Raji (cell line): Measurements from ENCODE around the gene PSMB3.

Experiments
- POLR2A ChIP-seq: IDR thresholded peaks from 2 replicates; pipeline ENCODE4 v1.6.1; 2011; ENCODE audit warnings: low read depth, low read length, control low read depth; ENCODE audit not compliant: insufficient read depth

Gene PSMB3

DNA sequence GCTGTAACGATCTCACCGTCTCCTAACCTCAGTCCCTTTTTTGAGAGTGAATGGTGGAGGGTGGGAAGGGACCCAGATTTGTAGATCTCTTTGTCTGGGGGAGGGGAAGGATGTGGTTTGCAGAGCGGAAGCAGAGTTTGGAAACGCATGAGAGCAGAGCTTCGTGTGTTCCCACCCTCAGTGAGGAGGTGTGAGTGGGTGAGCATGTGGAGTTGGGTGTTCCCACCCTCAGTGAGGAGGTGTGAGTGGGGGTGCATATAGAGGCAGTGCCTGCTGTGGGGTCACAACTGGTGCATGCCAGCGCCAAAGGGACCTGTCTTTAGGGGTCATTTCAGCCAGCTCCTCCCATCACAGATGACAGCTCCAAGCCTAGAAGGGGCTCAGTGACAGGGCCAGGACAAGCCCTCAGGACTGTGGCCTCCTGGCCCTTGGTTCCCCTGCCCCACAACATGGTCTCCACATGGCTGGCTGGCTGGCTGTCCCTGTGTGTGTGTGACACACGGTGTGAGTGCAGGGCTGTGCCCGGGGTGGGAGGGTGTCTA is 24.2 kb upstream of the PSMB3 start:
- TF ChIP-seq POLR2A, result 0 out of 2 replicates have a peak, but pooled peaks have one; percentile 13

DNA sequence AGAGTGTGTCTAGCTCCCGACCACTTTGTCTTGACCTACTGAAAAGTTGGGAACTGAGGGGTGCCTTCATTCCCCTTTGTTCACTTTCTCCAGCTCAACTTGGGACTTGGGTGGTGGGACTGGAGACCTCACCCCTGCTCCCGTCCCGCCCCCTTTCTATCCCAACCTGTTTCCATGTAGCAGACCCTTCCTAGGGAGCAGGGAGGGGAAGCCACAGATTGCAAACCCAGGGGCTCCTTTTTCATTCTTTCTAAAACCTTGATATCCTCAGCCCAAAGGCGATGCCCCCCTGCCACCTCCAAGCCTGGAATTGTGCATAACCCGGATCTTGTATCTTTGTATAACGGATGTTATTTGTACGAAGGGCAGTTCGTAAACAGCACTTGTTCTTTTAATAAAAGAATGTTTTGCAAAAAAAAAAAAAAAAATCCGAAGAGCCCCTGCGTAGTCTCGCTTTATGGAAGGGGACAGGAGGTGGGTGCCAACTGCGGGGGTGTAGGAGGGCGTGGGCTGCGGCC is 23.1 kb upstream of the PSMB3 start:
- TF ChIP-seq POLR2A, result no peak

DNA sequence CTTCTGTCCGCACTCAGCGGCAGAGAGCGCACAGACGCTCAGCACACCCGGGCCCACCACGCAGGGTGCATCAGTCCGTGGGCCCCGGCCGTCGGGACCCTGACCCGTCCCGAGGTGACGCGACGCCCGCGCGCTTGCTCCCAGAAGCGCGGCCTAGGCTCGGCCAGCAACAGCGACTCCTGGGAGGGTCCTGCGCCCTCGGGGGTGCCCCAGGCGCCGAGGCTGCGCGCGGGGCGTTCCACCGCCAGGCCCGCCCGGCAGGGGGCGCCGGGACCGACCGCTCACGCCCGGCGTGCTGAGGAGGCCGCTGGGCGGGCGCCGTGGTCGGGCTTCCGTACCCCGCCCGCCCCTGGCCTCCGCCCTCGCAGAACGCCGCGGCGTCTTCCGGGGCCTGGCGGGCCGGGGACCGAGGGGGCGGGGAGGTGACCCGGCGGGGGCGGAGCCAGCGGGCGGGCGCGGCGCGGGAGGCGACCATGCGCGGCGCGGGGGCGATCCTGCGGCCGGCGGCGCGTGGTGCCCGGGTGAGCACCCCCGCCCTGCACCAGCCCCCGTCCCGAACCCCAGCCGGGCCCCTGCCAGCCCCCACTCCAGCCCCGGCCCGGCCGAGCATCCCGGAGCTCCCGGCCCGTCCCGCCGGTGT is 22.5 kb upstream of the PSMB3 start, which contains the start of gene CISD3:
CISD3 (plus strand) TSS at position 456 of the 640 bp plus-strand sequence; CDS start at position 474, 18 bp downstream.
- TF ChIP-seq POLR2A, result peak; percentile 54

DNA sequence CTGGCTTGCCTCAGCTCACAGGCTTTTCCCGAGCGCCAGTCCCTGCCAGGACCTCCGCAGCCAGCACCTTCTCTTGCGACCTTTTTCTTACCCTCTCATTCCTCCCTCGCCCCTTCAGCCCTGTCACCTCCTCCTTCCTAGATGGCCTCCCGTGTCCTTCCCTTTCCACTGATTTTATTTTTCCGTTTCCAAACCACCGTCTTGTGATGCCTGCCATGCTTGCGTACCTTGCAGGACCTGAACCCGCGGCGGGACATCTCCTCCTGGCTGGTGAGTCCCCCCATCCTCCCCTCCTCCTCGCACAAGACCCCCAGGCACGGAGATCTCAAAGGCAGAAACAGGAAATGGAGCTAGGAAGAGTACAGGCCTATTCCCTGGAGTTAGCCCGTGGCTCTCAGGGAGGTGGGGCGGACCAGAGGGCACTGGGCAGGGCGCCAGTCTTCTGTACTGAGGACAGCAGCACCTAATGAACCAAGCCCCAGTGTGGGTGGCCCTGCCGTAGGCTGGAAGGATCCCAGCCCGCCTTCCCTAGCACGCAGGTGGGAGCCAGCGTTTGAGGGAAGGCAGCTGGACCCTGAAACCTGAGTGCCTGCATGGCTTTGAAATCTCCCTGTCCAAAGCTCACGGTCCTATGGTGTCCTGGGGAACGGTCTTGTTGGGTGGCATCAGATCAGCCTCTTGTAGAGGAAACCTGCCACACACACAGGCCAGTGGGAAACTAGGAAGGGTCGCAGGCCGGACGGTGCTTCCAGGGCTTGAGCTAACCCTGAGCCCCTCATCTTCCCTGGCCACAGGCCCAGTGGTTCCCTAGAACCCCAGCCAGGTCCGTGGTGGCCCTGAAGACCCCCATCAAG is 21.8 kb upstream of the PSMB3 start:
- no peak for TF ChIP-seq POLR2A

DNA sequence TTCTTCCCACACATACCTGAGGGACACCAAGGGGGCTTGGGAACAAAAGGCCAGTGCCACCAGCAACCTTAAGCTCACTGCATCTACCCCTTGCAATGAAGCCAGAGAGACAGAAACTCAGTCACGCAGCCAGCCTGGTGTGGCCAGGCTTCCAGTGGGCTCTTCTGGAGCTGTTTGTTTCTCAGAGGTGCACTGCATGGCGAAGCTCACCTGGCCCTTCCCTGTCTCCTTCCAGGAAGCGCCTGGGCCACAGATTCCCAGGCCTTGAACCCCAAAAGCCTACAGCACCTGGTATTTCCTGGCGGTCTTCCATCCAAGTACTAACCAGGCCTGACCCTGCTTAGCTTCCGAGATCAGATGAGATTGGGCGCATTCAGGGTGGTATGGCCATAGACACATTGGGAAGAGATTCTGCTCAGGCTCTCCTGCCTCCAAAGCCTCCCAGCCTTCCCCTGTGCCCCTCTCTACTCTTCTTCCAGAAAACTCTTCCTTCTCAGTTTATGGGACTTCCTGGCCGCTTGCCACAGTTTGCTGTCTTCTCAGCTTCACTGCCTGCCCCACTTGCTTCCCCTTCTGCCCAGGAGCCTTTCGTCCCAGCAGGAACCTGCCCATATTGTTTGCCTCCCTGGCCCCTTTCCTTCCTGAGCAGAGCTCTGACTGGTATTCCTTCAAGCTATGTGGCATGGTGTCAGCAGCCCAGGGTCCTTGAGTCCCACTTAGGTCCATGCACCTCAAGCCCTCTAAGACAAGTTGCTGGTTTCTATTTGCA is 20.8 kb upstream of the PSMB3 start:
- no peak for TF ChIP-seq POLR2A

DNA sequence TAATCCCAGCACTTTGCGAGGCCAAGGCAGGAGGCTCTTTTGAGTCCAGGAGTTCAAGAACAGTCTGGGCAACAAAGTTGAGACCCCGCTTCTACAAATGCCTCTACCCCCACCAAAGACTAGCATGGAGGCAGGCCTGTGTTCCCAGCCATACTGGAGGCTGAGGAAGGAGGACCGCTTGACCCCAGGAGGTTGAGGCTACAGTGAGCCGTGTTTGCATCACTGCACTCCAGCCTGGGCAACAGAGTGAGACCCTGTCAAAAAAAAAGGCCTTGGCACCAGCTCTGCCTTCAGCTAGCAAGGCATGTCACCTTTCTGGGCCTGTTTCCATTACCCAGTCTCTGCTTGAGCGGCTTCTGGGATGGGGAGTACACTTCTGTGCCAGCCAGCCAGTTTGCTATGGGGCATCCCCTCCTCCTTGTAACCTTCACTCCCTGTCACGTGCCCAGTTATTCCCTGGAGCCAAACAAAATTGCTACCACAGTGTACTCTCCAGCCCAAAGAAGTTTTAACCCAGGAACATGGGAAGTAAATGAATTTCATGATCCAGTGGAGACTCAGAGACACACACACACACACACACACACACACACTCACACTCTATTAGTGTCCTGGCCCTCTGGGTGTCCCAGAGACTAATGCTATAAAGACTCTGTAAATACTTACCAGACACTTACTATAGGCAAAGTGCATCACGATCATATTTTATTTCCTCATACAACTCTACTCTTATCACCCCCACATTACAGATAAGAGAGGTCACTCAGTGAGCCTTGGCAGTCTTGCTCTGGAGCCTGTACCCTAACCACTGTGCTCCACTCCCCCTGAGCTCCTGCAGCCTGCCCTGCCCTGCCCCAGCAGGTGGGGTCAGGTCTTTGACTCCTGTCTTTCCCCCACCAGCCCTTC is 19.9 kb upstream of the PSMB3 start:
- no peak for TF ChIP-seq POLR2A

DNA sequence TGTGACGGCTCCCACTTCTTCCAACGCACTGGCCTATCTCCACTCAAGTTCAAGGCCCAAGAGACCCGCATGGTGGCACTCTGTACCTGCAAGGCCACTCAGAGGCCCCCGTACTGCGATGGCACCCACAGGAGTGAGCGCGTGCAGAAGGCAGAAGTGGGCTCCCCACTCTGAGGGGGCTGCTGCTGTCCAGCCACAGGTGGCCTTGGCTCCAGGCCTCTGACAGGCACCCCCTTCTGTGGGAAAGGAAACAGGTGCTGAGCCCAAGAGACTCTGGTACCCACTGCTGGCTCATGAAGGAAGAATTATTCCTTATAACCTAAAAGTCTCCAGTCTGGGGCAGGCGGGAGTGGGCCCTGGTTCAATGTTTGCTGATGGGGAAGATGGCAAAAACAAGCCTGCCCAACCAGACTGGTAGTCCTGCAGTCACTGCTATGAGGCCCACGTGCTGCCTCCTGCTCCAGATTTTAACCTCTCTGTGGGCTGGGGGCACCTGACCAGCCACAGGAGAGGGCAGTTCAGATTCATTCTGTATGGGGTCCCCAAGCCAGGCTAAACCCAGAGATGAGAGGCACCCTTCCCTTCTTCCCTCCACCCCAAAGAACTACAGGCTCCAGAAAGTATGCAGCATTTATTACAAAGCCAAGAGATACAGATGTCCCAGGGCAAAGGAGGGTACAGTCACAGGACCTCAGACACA is 19.1 kb upstream of the PSMB3 start:
- 0 out of 2 replicates have a peak, but pooled peaks have one; percentile 10 for TF ChIP-seq POLR2A

DNA sequence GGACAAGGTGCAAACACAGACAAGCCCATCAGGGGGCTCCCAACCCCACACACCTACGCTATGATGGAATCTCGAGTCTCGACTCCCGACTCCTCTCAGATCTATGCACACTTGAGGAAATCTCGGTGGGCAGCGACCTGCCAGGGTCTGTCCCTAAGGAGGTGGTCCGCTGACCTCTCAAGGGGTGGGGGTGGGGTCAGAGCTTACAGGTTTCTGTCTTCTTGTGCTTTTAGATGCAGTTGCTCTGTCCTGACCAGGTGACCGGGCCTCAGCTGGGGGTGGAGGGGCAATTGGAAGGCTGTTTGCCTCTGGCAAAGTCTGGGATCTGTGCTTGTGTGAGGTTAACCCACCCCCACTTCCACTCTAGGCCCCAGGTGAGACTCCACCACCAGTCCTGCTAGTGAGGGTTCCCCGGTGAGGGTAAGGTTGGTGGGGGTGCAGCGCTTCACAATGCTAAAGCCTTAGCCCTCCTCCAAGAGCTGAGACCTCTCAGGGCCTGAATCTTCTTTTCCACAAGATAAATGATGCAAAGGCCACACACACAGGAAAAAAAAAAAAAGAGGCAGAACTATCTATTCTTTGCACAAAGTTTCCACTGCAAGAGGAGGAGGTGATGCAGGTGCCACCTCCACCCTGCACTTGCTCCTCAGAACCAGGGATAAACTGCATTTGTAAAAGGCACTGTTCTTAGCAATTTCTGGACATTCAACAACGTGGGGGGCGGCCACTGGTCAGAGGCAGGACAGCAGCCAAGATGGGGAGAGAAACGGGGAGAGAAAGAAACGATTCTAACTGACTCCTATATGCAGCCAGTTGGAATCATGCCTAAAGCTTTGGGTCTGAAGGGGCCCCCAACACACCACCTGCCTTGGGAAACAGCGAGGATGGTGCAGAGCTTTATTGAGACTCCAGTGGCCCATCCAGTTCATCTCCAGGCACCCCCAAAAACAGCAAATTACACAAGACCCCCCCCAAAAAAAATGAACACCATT is 18.3 kb upstream of the PSMB3 start:
- 0 out of 2 replicates have a peak, but pooled peaks have one; percentile 16 for TF ChIP-seq POLR2A

DNA sequence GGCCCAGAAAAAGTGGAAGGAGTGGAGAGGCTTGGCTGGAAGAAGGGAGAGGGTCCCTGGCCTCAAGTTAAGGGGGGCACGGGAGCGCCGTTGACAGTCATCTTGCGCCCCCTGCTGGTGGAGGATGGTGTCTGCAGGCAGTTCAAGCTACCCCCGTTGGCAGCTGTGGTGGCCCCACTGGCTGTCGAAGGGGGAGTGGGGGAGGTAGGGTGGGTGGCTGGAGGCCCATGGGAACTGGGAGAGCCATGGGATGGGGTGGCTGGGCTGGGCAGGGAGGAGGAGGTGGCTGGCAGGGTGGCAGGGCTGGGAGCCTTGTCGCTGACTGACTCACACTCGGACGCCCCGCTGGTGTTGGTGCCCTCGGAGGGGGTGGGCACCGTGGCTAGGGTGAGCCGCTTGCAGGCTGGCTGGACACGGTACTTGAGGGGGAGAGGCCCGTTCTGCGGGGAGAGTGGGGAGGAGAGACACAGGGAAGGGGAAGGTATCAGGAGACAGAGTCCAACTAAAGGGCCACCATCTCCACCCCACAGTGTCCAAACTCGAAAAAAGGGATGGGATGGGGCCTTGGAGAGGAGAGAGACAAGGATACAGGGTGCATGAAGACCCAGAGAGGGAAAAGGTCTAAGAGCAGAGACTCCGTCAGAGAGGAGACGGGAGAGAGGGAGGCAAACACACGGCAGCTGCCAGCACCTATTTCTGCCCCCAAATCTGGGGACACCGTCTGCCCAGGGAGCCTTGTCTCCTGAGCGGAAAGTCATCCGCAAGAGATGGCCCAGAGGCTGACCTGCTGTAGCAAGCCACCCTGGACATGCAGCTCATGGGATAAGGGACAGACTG is 17.2 kb upstream of the PSMB3 start:
- TF ChIP-seq POLR2A, result peak; percentile 35; the same call in 1 of the 2 replicates

DNA sequence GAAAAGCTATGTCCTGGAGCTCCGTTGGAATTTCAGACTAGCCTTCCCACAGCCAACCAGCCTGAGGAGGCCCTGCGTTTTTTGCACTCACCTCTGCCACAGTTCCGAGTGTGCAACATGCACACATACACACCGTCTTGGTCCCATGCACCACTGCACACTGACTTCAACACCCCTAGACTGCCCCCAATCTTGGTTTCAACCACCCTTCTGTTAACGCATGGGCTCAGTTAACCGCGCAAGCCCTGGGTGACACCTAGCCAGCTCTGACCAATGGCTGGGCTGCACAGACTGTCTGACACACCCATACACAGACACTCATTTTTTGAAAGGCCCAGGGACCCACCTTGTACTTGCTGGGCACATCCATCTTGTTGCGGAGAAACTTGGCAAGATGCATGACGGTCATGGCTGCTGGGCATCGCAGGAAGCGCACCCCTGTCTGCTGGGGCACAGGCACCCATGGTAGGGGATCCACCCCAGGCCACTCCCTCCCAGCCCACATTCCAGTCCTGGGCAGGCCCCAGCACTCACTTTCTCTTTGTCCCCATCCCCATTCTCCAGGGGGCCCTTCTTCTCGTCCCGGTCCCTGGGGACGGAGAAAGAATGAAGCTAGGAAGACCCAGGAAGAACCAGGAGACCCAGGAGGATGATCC is 14.4 kb upstream of the PSMB3 start:
- TF ChIP-seq POLR2A, result 0 out of 2 replicates have a peak, but pooled peaks have one; percentile 25

DNA sequence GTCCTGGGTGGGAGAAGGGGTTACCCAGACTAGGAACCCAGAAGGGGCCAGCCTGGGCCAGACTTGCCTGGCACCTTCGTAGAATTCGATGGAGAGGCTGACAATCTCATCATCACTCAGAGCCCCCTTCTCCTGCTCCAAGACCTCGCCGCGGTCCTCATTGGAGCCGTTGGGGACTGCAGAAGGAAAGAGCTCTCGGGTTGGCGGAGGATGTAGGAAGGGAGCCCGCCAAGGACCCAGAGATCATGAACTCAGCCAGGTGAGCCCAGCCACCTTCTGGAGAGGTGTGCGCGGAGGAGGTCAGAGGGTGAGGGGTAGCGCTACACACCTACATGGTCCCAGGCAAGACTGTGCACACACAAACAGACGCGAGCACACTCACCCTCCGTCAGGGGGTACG is 13.9 kb upstream of the PSMB3 start:
- no peak for TF ChIP-seq POLR2A

DNA sequence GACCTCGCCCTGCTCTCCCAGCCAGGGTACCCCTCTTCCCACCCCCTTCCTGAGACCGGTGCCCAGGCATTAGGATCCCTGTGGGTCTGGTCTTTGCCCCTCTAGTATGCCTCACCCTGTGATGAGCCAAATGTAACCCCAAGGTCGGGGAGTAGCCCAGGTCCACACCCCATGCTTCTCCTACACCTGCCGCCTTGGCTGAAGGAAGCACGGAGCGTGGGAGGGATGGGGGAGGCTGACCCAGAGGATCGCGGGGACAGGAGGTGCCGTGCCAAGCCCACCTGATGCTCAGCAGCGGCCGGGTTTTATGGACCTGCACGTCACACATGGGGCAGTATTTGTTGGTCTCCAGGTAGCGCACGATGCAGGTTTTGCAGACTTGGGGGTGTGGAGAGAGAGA is 13.2 kb upstream of the PSMB3 start:
- TF ChIP-seq POLR2A, result no peak
